ENCODE data around the gene CLCN2. TPM values are rescaled to one million over a fixed set of nuclear protein-coding genes. Genes with fewer than 3 reads are reported as not detected.
A peak's percentile ranks its signal among the peaks of the same experiment; 100 is the strongest.

Gene CLCN2
- total RNA-seq, 1 donor from 2014 or later: 9.7 TPM

DNA sequence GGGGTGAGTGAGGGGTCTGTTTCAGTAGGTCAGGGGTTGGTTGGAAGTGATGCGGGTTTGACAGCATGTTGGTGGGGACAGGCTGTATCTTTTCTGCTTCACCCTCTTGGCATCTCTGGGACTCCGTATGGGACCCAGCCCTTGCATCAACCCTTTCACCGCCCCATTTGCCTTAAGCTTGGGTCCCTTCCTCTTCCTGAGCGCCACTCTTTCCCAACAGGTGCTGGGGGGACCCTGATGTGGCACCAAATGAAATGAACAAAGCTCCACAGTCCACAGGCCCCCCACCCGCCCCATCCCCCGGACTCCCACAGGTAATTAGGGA lies 45.9 kb downstream of the CLCN2 start:
- Mint-ChIP-seq H3K9me3 (ENCODE audit: unreplicated experiment) (no peaks in the 10 kb centered on the region), H3K4me1 (ENCODE audit: unreplicated experiment) (peaks cover 41% of the 10 kb centered on the region), H3K27me3 (ENCODE audit: unreplicated experiment) (no peaks in the 10 kb centered on the region), H3K36me3 (ENCODE audit: unreplicated experiment) (peaks cover 13% of the 10 kb centered on the region), H3K27ac (ENCODE audit: unreplicated experiment) (peak overlapping the region; percentile 81), H3K4me3 (ENCODE audit: unreplicated experiment) (peak overlapping the region; percentile 79)
- TF ChIP-seq, protein P1, sequence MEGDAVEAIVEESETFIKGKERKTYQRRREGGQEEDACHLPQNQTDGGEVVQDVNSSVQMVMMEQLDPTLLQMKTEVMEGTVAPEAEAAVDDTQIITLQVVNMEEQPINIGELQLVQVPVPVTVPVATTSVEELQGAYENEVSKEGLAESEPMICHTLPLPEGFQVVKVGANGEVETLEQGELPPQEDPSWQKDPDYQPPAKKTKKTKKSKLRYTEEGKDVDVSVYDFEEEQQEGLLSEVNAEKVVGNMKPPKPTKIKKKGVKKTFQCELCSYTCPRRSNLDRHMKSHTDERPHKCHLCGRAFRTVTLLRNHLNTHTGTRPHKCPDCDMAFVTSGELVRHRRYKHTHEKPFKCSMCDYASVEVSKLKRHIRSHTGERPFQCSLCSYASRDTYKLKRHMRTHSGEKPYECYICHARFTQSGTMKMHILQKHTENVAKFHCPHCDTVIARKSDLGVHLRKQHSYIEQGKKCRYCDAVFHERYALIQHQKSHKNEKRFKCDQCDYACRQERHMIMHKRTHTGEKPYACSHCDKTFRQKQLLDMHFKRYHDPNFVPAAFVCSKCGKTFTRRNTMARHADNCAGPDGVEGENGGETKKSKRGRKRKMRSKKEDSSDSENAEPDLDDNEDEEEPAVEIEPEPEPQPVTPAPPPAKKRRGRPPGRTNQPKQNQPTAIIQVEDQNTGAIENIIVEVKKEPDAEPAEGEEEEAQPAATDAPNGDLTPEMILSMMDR (IDR thresholded peaks at IDR 0.05): no peak
- DNase-seq (ENCODE audit: extremely low spot score, unreplicated experiment): no peak

DNA sequence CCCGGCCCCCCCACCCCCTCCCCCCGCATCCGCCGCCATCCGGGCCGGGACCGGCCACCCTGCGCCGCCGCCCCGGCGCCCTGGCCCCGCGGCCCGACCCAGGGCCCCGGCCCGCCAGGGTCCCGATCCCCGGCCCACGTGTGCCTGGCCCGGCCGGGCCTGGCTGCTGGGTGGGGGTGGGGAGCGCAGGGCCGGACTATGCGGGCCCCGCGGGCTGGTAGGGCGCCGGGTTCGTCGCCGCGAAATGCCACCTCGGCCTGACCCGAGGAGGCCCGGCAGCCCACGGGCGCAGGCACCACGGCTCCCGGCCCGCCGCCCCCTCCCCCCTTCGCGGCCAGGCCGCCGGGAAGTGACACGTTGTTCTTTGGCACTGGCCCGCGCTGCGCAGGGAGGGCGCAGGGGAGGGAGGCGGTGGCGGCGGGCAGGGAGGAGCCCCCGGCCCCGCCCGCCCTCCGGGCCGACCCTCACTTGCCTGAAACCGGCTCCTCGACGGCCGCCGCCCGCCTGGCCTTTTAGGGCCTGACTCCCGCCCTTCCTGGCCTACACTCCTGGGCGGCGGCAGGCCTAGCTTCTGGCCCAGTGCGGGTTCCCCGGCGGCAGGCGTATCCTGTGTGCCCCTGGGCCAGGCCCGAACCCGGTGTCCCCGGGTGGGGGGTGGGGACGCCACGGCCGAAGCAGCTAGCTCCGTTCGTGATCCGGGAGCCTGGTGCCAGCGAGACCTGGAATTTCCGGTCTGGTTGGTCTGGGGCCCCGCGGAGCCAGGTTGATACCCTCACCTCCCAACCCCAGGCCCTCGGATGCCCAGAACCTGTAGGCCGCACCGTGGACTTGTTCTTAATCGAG lies 46.5 kb downstream of the CLCN2 start:
- Mint-ChIP-seq H3K4me1 (ENCODE audit: unreplicated experiment) (peaks cover 37% of the 10 kb centered on the region), H3K27me3 (ENCODE audit: unreplicated experiment) (no peaks in the 10 kb centered on the region), H3K4me3 (ENCODE audit: unreplicated experiment) (peak overlapping the region; percentile 82), H3K36me3 (ENCODE audit: unreplicated experiment) (peaks cover 13% of the 10 kb centered on the region), H3K9me3 (ENCODE audit: unreplicated experiment) (no peaks in the 10 kb centered on the region), H3K27ac (ENCODE audit: unreplicated experiment) (peak overlapping the region; percentile 81)
- peak; percentile 91 for DNase-seq (ENCODE audit: extremely low spot score, unreplicated experiment)
- TF ChIP-seq, protein P1 (IDR thresholded peaks at IDR 0.05): no peak

DNA sequence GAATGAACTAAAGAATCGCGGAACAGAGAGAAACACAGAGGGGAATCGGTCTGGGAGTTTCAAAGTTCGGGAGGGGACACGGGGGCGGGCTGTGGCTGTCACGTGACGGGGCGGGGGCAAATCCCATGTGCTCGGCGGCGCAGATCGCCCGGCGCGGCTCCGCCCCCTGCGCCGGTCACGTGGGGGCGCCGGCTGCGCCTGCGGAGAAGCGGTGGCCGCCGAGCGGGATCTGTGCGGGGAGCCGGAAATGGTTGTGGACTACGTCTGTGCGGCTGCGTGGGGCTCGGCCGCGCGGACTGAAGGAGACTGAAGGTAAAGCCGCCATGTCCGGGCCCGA lies 47.1 kb downstream of the CLCN2 start, which contains the start of gene EIF4G1:
Gene EIF4G1, plus strand, starts transcription at position 244 of the 337 bp plus-strand sequence. CDS start 1,191 bp downstream, outside the sequence.
- Mint-ChIP-seq H3K36me3 (ENCODE audit: unreplicated experiment) (peaks cover 14% of the 10 kb centered on the region), H3K4me1 (ENCODE audit: unreplicated experiment) (peaks cover 31% of the 10 kb centered on the region), H3K9me3 (ENCODE audit: unreplicated experiment) (no peaks in the 10 kb centered on the region), H3K27me3 (ENCODE audit: unreplicated experiment) (no peaks in the 10 kb centered on the region), H3K27ac (ENCODE audit: unreplicated experiment) (peak within 1 kb of the TSS; percentile 82), H3K4me3 (ENCODE audit: unreplicated experiment) (peak within 1 kb of the TSS; percentile 82)
- TF ChIP-seq, protein P1 (IDR thresholded peaks at IDR 0.05): no peak
- DNase-seq (ENCODE audit: extremely low spot score, unreplicated experiment): peak; percentile 98

DNA sequence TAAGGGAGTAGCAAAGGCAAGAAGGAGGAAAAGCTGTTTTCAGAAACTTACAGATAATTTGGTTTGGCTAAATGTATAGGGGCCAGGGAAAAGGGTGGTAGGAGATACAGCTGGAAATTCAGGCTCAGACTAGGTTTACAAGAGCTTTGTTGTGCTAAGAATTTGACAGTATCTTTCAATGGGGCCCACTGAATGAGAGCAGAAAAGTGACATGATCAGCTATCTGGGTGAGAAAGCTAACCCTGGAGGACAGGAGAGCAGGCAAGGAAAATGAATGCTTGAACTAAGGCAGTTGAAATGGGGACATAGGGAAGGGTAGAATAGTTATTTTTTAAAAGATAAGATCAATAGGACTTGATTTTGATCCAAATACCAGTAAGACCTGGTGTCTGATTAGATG lies 49.8 kb downstream of the CLCN2 start:
- H3K36me3 Mint-ChIP-seq (ENCODE audit: unreplicated experiment): peaks cover 26% of the 10 kb centered on the region
- peaks cover 10% of the 10 kb centered on the region for H3K4me1 Mint-ChIP-seq (ENCODE audit: unreplicated experiment)
- H3K27me3 Mint-ChIP-seq (ENCODE audit: unreplicated experiment): no peaks in the 10 kb centered on the region
- no peak overlapping the region for H3K27ac Mint-ChIP-seq (ENCODE audit: unreplicated experiment)
- DNase-seq (ENCODE audit: extremely low spot score, unreplicated experiment): no peak
- no peaks in the 10 kb centered on the region for H3K9me3 Mint-ChIP-seq (ENCODE audit: unreplicated experiment)
- TF ChIP-seq, protein P1 (IDR thresholded peaks at IDR 0.05): no peak
- no peak overlapping the region for H3K4me3 Mint-ChIP-seq (ENCODE audit: unreplicated experiment)

DNA sequence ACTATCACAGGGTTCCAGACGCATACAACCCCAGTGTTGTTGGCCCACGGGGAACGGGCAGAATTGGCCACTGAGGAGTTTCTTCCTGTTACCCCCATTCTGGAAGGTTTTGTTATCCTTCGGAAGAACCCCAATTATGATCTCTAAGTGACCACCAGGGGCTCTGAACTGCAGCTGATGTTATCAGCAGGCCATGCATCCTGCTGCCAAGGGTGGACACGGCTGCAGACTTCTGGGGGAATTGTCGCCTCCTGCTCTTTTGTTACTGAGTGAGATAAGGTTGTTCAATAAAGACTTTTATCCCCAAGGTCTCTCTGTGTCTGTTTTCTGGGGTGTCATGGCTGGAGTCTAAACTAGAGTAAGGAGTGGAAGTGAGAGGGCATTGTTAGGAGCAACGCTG lies 52.7 kb downstream of the CLCN2 start:
- Mint-ChIP-seq H3K27me3 (ENCODE audit: unreplicated experiment) (no peaks in the 10 kb centered on the region), H3K4me1 (ENCODE audit: unreplicated experiment) (no peaks in the 10 kb centered on the region), H3K27ac (ENCODE audit: unreplicated experiment) (no peak overlapping the region), H3K4me3 (ENCODE audit: unreplicated experiment) (no peak overlapping the region), H3K9me3 (ENCODE audit: unreplicated experiment) (no peaks in the 10 kb centered on the region), H3K36me3 (ENCODE audit: unreplicated experiment) (peaks cover 49% of the 10 kb centered on the region)
- TF ChIP-seq, protein P1 (IDR thresholded peaks at IDR 0.05): no peak
- DNase-seq (ENCODE audit: extremely low spot score, unreplicated experiment): no peak

Measured in osteocyte (in vitro differentiated cells).